Measurements from ENCODE around the gene C3orf33.

DNA sequence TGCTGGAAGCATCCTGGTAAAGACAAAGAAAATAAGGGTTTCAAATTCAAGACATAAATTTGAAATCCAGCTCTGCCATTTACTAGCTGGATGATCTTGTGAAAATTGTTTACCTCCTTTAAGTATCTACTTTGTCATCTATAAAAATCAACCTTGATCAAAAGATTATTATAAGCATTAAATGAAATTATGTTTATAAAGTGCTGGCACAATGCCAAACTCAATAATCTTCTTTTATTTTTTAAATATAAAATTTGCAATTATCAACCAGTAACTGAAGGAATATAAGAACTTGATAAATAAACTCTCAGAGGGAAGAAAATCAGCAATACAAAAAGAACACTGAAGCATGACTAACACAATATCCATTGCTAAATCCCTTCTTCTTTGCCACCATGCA lies 25.8 kb downstream of the C3orf33 start:
- TF ChIP-seq CTCF (IDR thresholded peaks at IDR 0.05) (no peak), EZH2 (IDR thresholded peaks at IDR 0.05; ENCODE audit: borderline replicate concordance, insufficient read depth, low read depth, low read length, poor library complexity, severe bottlenecking) (no peak)

Data from B cell (primary cell).